ENCODE measurements around the gene MICAL3. TPM values are rescaled to one million over a fixed set of nuclear protein-coding genes. Genes with fewer than 3 reads are reported as not detected.

MICAL3 gene
- total and polyA plus RNA-seq, 2 of the 8 experiments (the other 6 are each of a cell fraction or from before 2014, with no cell fraction given): 8.3 to 41.8 TPM

GRCh38 chr22:17869285-17870096, 154.9 kb downstream of the MICAL3 start:
- 0 out of 2 replicates have a peak, but pooled peaks cover 2% of the 10 kb centered on the region for H3K79me1 ChIP-seq (ENCODE audit: low read depth, low read length)
- peaks cover 0 to 16% (median under 1%) of the 10 kb centered on the region in 4 experiments; a peak in 3 of 8 replicates for H3K36me3 ChIP-seq (ENCODE audit: control insufficient read depth in 2 of 4, insufficient read depth in 4 of 4, low read length in 3 of 4)
- no peak overlapping the region for H3K56ac ChIP-seq (replicated peaks; ENCODE audit: insufficient read length, low read depth, low read length)
- H2AFZ ChIP-seq (ENCODE audit: low read length): no peak overlapping the region
- no peaks in the 10 kb centered on the region for H3K9me3 ChIP-seq (ENCODE audit: insufficient read depth in 2 of 2, low read depth in 1 of 2, low read length in 1 of 2)
- H3K23ac ChIP-seq (ENCODE audit: insufficient read length): no peak overlapping the region
- no peak overlapping the region for H4K91ac ChIP-seq (replicated peaks; ENCODE audit: insufficient read length, low read length)
- H3K18ac ChIP-seq (ENCODE audit: extremely low read depth, low read length): no peak overlapping the region
- H4K5ac ChIP-seq (ENCODE audit: insufficient read length, low read depth, low read length): no peak overlapping the region
- POLR2A ChIA-PET (ENCODE audit: partially characterized antibody): no interaction called here
- H3K4me2 ChIP-seq (ENCODE audit: insufficient read depth in 1 of 2, low read depth in 2 of 2, low read length in 2 of 2): no peak overlapping the region
- H2BK5ac ChIP-seq (ENCODE audit: low read depth, low read length): no peak overlapping the region
- FAIRE-seq: no peak
- H3K4me3 ChIP-seq (ENCODE audit: extremely low read depth in 1 of 4, insufficient read depth in 2 of 4, low read depth in 3 of 4, low read length in 4 of 4): no peak overlapping the region
- DNase-seq (ENCODE audit: low read depth in 1 of 2, low spot score in 2 of 2): no peak
- H4K8ac ChIP-seq (ENCODE audit: extremely low read depth, insufficient read depth, low read length): no peak overlapping the region
- H3K27ac ChIP-seq (ENCODE audit: low read depth, low read length): no peak overlapping the region
- CTCF ChIA-PET (ENCODE audit: partially characterized antibody): interaction anchor here (0.6 to 3.5 kb wide), 8 partner anchors 19 to 207 kb away, joined by 3 to 14 read pairs (median 4); no protein-coding TSS in a partner anchor
- no peak overlapping the region for H3K9ac ChIP-seq (replicated peaks in 1 of 4; ENCODE audit: extremely low read depth in 1 of 4, low read depth in 3 of 4, low read length in 3 of 4)
- no peak overlapping the region for H2BK12ac ChIP-seq (ENCODE audit: low read depth, low read length)
- 93% methylated on average over 9 of the region's 9 CpGs; no CpG with 5 or more reads in 1 of the 2 experiments for WGBS, 2 experiments (ENCODE audit: extremely low coverage in 1 of 2, insufficient coverage in 1 of 2, insufficient read length in 1 of 2, insufficient replicate concordance in 2 of 2, low coverage in 1 of 2, low lambda C conversion rate in 2 of 2, missing lambda C conversion rate in 1 of 2)
- H4K20me1 ChIP-seq (replicated peaks in 1 of 2; ENCODE audit: control insufficient read depth in 1 of 2, insufficient read depth in 2 of 2, low read length in 2 of 2): peaks cover 1 to 28% of the 10 kb centered on the region in 2 experiments
- H3K4ac ChIP-seq (replicated peaks; ENCODE audit: insufficient read length, low read depth, low read length): no peak overlapping the region
- no peaks in the 10 kb centered on the region for H3K4me1 ChIP-seq (replicated peaks in 1 of 4; ENCODE audit: control insufficient read depth in 3 of 4, insufficient read depth in 4 of 4, low read length in 3 of 4)
- no peak overlapping the region for H2BK120ac ChIP-seq (replicated peaks; ENCODE audit: low read depth, low read length)
- H3K79me2 ChIP-seq (ENCODE audit: control insufficient read depth in 1 of 2, insufficient read depth in 2 of 2, low read length in 2 of 2): no peaks in the 10 kb centered on the region
- H2AK5ac ChIP-seq (ENCODE audit: low read depth, low read length): no peak overlapping the region
- H3K23me2 ChIP-seq (ENCODE audit: low read depth, low read length): no peaks in the 10 kb centered on the region
- H3K14ac ChIP-seq (ENCODE audit: insufficient read length): no peak overlapping the region
- H2BK15ac ChIP-seq (ENCODE audit: low read length): no peak overlapping the region
- no peak overlapping the region for H2BK20ac ChIP-seq (ENCODE audit: low read length)
- peaks cover 0 to 9% (median 5%) of the 10 kb centered on the region in 4 experiments; a peak in 6 of 7 replicates for H3K27me3 ChIP-seq (replicated peaks in 1 of 4; ENCODE audit: control insufficient read depth in 3 of 4, extremely low read depth in 1 of 4, insufficient read depth in 3 of 4, low read length in 3 of 4)
- no peak for TF ChIP-seq BACH1 (IDR thresholded peaks at IDR 0.05; ENCODE audit: low read length)
